Endodermal cell (in vitro differentiated cells): ENCODE results near the gene KRTAP10-5. TPM values are rescaled to one million over a fixed set of nuclear protein-coding genes. Genes with fewer than 3 reads are reported as not detected.

ENCODE experiments used
- DNase-seq: peaks from one replicate; pipeline ENCODE4 v3.0.0-alpha.2; 2017
- H3K27ac ChIP-seq: 2 replicates; pipeline ENCODE4 v1.5.1; 2013; ENCODE audit warnings: mild to moderate bottlenecking, low read depth, low read length, moderate library complexity
- H3K27me3 ChIP-seq: 2 replicates; pipeline ENCODE4 v1.6.1; 2013; ENCODE audit warnings: mild to moderate bottlenecking, low read length, moderate library complexity; ENCODE audit not compliant: insufficient read depth, control insufficient read depth, poor library complexity, severe bottlenecking
- H3K36me3 ChIP-seq: 2 replicates; pipeline ENCODE4 v1.7.0; 2013; ENCODE audit warnings: mild to moderate bottlenecking, low read length, moderate library complexity; ENCODE audit not compliant: control insufficient read depth, insufficient read depth
- H3K4me1 ChIP-seq: one replicate; pipeline ENCODE4 v1.7.0; 2013; ENCODE audit warnings: low read length; ENCODE audit not compliant: control insufficient read depth, insufficient read depth
- H3K4me3 ChIP-seq: 2 replicates; pipeline ENCODE4 v1.5.1; 2013; ENCODE audit warnings: mild to moderate bottlenecking, low read length, moderate library complexity
- H3K9ac ChIP-seq: 2 replicates; pipeline ENCODE4 v1.6.1; 2013; ENCODE audit warnings: mild to moderate bottlenecking, low read length, moderate library complexity; ENCODE audit not compliant: poor library complexity, severe bottlenecking; ENCODE audit errors: extremely low read depth
- H3K9me3 ChIP-seq: 2 replicates; pipeline ENCODE4 v1.6.1; 2013; ENCODE audit warnings: mild to moderate bottlenecking, low read length, moderate library complexity; ENCODE audit not compliant: control insufficient read depth
- H3K27ac Mint-ChIP-seq: 2 replicates; pipeline ENCODE4 v1.8.0; 2020; ENCODE audit warnings: mixed read lengths
- H3K27me3 Mint-ChIP-seq: 2 replicates; pipeline ENCODE4 v1.8.0; 2021; ENCODE audit warnings: mild to moderate bottlenecking, mixed read lengths; ENCODE audit not compliant: insufficient read depth
- H3K36me3 Mint-ChIP-seq: 2 replicates; pipeline ENCODE4 v1.8.0; 2020; ENCODE audit warnings: low read depth, mixed read lengths
- H3K4me1 Mint-ChIP-seq: 2 replicates; pipeline ENCODE4 v1.8.0; 2020; ENCODE audit warnings: mixed read lengths
- H3K4me3 Mint-ChIP-seq: 2 replicates; pipeline ENCODE4 v1.8.0; 2020; ENCODE audit warnings: mild to moderate bottlenecking, moderate library complexity, mixed read lengths
- H3K9me3 Mint-ChIP-seq: 2 replicates; pipeline ENCODE4 v1.8.0; 2020; ENCODE audit warnings: mild to moderate bottlenecking, mixed read lengths
- CTCF ChIP-seq: fragments of 200-600 bp; sonication (generic); conservative IDR thresholded peaks from 2 replicates; pipeline ENCODE4 v1.5.0; 2021; ENCODE audit warnings: antibody characterized with exemption, mild to moderate bottlenecking
- WGBS, 2 experiments: methylation state at CpG; one replicate each; pipeline versions ENCODE4 v1.1.5 to v1.1.7; 2013; ENCODE audit warnings: missing lambda C conversion rate in 2 of 2, mixed read lengths in 1 of 2; ENCODE audit not compliant: insufficient coverage in 1 of 2, insufficient read length in 1 of 2; 5-methylcytosine and 5-hydroxymethylcytosine counted together
- total RNA-seq, 2 donors: library from RNA; stranded (reverse); fragmentation: NEBNext Ultra II Directional in 1 of 2; extraction: Animal tissue kit (Norgen Biotek cat#: 25700) in 1 of 2; gene quantifications; 2 replicates in 1 of 2; 3 replicates in 1 of 2; pipeline ENCODE4 v1.2.1, GENCODE V29; 2021

Gene KRTAP10-5
- total RNA-seq, 2 donors from 2014 or later, result not detected

GRCh38 chr21:44552681-44553080 is 27.7 kb downstream of the KRTAP10-5 start:
- H3K4me1 ChIP-seq, result no peaks in the 10 kb centered on the region
- Mint-ChIP-seq H3K9me3 (no peaks in the 10 kb centered on the region), H3K27me3 (no peaks in the 10 kb centered on the region), H3K36me3 (no peaks in the 10 kb centered on the region), H3K4me1 (peaks cover 14% of the 10 kb centered on the region), H3K27ac (no peak overlapping the region), H3K4me3 (no peak overlapping the region)
- no peaks in the 10 kb centered on the region for H3K9me3 ChIP-seq
- peak; percentile 52 for DNase-seq
- H3K9ac ChIP-seq, result no peak overlapping the region
- 78 to 83% methylated on average over 9 to 13 of the region's 13 CpGs for WGBS, 2 experiments
- no peaks in the 10 kb centered on the region for H3K36me3 ChIP-seq
- TF ChIP-seq CTCF, result no peak
- no peak overlapping the region for H3K4me3 ChIP-seq
- no peaks in the 10 kb centered on the region for H3K27me3 ChIP-seq
- no peak overlapping the region for H3K27ac ChIP-seq

GRCh38 chr21:44552136-44552535 is 28.3 kb downstream of the KRTAP10-5 start:
- H3K9ac ChIP-seq, result no peak overlapping the region
- peaks cover under 1% of the 10 kb centered on the region for H3K27me3 Mint-ChIP-seq
- H3K36me3 ChIP-seq, result no peaks in the 10 kb centered on the region
- H3K9me3 Mint-ChIP-seq, result no peaks in the 10 kb centered on the region
- no peak overlapping the region for H3K27ac Mint-ChIP-seq
- H3K27ac ChIP-seq, result no peak overlapping the region
- H3K9me3 ChIP-seq, result no peaks in the 10 kb centered on the region
- H3K4me1 ChIP-seq, result no peaks in the 10 kb centered on the region
- no peaks in the 10 kb centered on the region for H3K36me3 Mint-ChIP-seq
- no peak overlapping the region for H3K4me3 Mint-ChIP-seq
- peaks cover 14% of the 10 kb centered on the region for H3K4me1 Mint-ChIP-seq
- no peaks in the 10 kb centered on the region for H3K27me3 ChIP-seq
- peak; percentile 39 for DNase-seq
- H3K4me3 ChIP-seq, result no peak overlapping the region
- no peak for TF ChIP-seq CTCF
- 77 to 95% methylated on average over 4 to 6 of the region's 6 CpGs for WGBS, 2 experiments

- whole genome bisulfite sequencing, 2 experiments, result 83 to 89% methylated on average over 5 to 17 of the region's 17 CpGs
- Mint-ChIP-seq H3K4me3 (no peak within 1 kb of the TSS), H3K27ac (peak within 1 kb of the TSS; percentile 38)
Observed at GRCh38 chr21:44551340-44551961, 29.0 kb downstream of the KRTAP10-5 start, which contains the start of gene KRTAP10-2. Gene KRTAP10-2 (minus strand): TSS chr21:44551505. CDS start chr21:44551458, 47 bp downstream.

More at GRCh38 chr21:44551340-44551961, 29.0 kb downstream of the KRTAP10-5 start, which contains the start of gene KRTAP10-2:
- H3K9ac ChIP-seq, result no peak within 1 kb of the TSS
- no peaks in the 10 kb centered on the region for H3K4me1 ChIP-seq
- Mint-ChIP-seq H3K27me3 (peaks cover 1% of the 10 kb centered on the region), H3K36me3 (no peaks in the 10 kb centered on the region), H3K4me1 (peaks cover 14% of the 10 kb centered on the region), H3K9me3 (peaks cover 6% of the 10 kb centered on the region)
- TF ChIP-seq CTCF, result no peak
- no peaks in the 10 kb centered on the region for H3K36me3 ChIP-seq
- H3K9me3 ChIP-seq, result no peaks in the 10 kb centered on the region
- no peak within 1 kb of the TSS for H3K27ac ChIP-seq
- no peak within 1 kb of the TSS for H3K4me3 ChIP-seq
- DNase-seq, result peak; percentile 55
- H3K27me3 ChIP-seq, result no peaks in the 10 kb centered on the region
